OCI-LY7 (cell line): Measurements from ENCODE around the gene CH25H.

ENCODE experiments used
- EZH2phosphoT487 ChIP-seq: fragments of 200-600 bp; sonication (generic); IDR thresholded peaks from 2 replicates; pipeline ENCODE4 v1.6.1; 2018; ENCODE audit warnings: low read depth, borderline replicate concordance, mild to moderate bottlenecking, mixed run types, antibody characterized with exemption, low read length, moderate library complexity, mixed read lengths
- TF ChIP-seq, protein P1 (sequence below): fragments of 200-600 bp; sonication (generic); conservative IDR thresholded peaks from 2 replicates; pipeline ENCODE4 v1.5.1; 2014; ENCODE audit warnings: mild to moderate bottlenecking, antibody characterized with exemption, low read length, moderate library complexity, mixed read lengths

DNA sequence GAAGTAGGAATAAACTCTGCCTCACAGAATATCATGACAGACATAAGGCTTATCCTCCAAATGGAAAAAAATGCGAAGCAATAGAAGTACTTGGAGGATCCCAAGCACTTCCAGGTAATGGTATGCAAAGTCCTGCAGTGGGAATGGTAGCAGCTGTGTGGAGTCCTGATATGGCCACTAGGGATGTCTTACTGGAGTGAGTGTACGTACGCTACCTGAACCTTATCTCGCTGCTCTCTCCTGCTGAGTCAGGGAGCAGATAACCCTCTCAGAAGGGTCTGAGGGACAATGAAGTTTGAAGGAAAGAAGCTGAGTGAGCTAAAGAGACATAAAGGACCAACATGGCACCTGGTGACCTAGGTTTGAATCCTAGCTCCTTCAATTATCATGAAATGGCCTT lies 42.2 kb downstream of the CH25H start:
- TF ChIP-seq, protein P1, sequence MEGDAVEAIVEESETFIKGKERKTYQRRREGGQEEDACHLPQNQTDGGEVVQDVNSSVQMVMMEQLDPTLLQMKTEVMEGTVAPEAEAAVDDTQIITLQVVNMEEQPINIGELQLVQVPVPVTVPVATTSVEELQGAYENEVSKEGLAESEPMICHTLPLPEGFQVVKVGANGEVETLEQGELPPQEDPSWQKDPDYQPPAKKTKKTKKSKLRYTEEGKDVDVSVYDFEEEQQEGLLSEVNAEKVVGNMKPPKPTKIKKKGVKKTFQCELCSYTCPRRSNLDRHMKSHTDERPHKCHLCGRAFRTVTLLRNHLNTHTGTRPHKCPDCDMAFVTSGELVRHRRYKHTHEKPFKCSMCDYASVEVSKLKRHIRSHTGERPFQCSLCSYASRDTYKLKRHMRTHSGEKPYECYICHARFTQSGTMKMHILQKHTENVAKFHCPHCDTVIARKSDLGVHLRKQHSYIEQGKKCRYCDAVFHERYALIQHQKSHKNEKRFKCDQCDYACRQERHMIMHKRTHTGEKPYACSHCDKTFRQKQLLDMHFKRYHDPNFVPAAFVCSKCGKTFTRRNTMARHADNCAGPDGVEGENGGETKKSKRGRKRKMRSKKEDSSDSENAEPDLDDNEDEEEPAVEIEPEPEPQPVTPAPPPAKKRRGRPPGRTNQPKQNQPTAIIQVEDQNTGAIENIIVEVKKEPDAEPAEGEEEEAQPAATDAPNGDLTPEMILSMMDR: no peak
- no peak for TF ChIP-seq EZH2phosphoT487
